Stomach (tissue), 9 donors: Measurements from ENCODE around the gene ZFHX2. TPM values are rescaled to one million over a fixed set of nuclear protein-coding genes. Genes with fewer than 3 reads are reported as not detected.

Source experiments
- DNase-seq, 2 donors: peaks; one replicate each; pipeline versions ENCODE4 v3.0.0 to v3.0.0-alpha.2; 2013 to 2019
- H3K27ac ChIP-seq, 5 donors: fragments of 200-600 bp in 4 of 5; sonication (generic) in 4 of 5; one replicate each; pipeline ENCODE4 v1.5.1; 2013 to 2019; ENCODE audit warnings: mild to moderate bottlenecking in 1 of 5, moderate library complexity in 1 of 5
- H3K27me3 ChIP-seq, 3 donors: fragments of 200-600 bp; sonication (generic); one replicate each; pipeline ENCODE4 v1.5.1; 2017 to 2019; ENCODE audit warnings: mixed run types in 1 of 3
- H3K36me3 ChIP-seq, 4 donors: fragments of 200-600 bp; sonication (generic); 1 replicate in 3 of 4; 2 replicates in 1 of 4; pipeline ENCODE4 v1.5.1; 2016 to 2019
- H3K4me1 ChIP-seq, 4 donors: fragments of 200-600 bp; sonication (generic); one replicate each; pipeline ENCODE4 v1.5.1; 2016 to 2019
- H3K4me3 ChIP-seq, 4 donors: fragments of 200-600 bp; sonication (generic) in 3 of 4; one replicate each; pipeline ENCODE4 v1.5.1; 2016 to 2019; ENCODE audit warnings: mild to moderate bottlenecking in 1 of 4
- H3K9me3 ChIP-seq, 4 donors: fragments of 200-600 bp; sonication (generic); one replicate each; pipeline ENCODE4 v1.5.1; 2016 to 2019
- CTCF ChIP-seq, 7 experiments: fragments of 450-650 bp in 4 of 7; fragments of 200-600 bp in 3 of 7; sonication (generic) in 3 of 7; IDR thresholded peaks; one replicate each; pipeline ENCODE4 v1.5.1; 2016 to 2019; ENCODE audit warnings: antibody characterized with exemption in 7 of 7, control low read depth in 2 of 7, mild to moderate bottlenecking in 1 of 7
- EP300 ChIP-seq: sonication (generic); formaldehyde crosslinking; IDR thresholded peaks from one replicate; pipeline ENCODE4 v1.6.1; 2017; ENCODE audit warnings: antibody characterized with exemption
- POLR2A ChIP-seq, 4 donors: fragments of 450-650 bp; IDR thresholded peaks; one replicate each; pipeline ENCODE4 v1.6.1; 2016; ENCODE audit warnings: antibody characterized with exemption in 4 of 4, control low read depth in 2 of 4, mild to moderate bottlenecking in 1 of 4, moderate library complexity in 1 of 4
- POLR2AphosphoS5 ChIP-seq, 3 donors: sonication (generic); formaldehyde crosslinking; IDR thresholded peaks; one replicate each; pipeline ENCODE4 v1.6.1; 2016; ENCODE audit warnings: antibody characterized with exemption in 3 of 3
- WGBS, 5 donors: extraction: QIAGEN DNeasy Blood & Tissue Kit in 3 of 5; methylation state at CpG; one replicate each; pipeline versions ENCODE4 v1.1.5 to v1.1.7; 2013 to 2018; 5-methylcytosine and 5-hydroxymethylcytosine counted together
- intact Hi-C: fragments of 100-400 bp; cut with DNase I; formaldehyde crosslinking; loops from one replicate; pipeline ENCODE4 v1.15.1; 2023; ENCODE audit warnings: low total_unique reads
- polyA plus RNA-seq, 3 donors: library from polyadenylated mRNA; stranded (reverse); fragments of 200-250 nt; gene quantifications; one replicate each; pipeline ENCODE4 v1.2.3, GENCODE V29; 2013
- total RNA-seq, 5 donors: library from RNA; depleted of rRNA; stranded (reverse); fragments of >200 nt; gene quantifications; one replicate each; pipeline versions ENCODE4 v1.1.0 to v1.2.3, GENCODE V29; 2014 to 2016
- donor health status: healthy with polysubstance abuse.
- donor health status: Bipolar disorder and iron deficiency.
- donor health status: healthy.

ZFHX2 gene
- total and polyA plus RNA-seq, 8 donors: under 0.01 to 2.9 (median 0.68) TPM; not detected in 1

GRCh38 chr14:23579311-23579630, 27.7 kb upstream of the ZFHX2 start:
- H3K27ac ChIP-seq: no peak overlapping the region
- H3K9me3 ChIP-seq: no peaks in the 10 kb centered on the region
- H3K4me3 ChIP-seq: no peak overlapping the region
- 59 to 76% (median 70%) methylated on average over 3 of the region's 3 CpGs for WGBS, 5 donors
- no peaks in the 10 kb centered on the region for H3K36me3 ChIP-seq
- peaks cover 29 to 84% (median 39%) of the 10 kb centered on the region in 3 donors for H3K27me3 ChIP-seq
- peaks cover 23 to 30% (median 26%) of the 10 kb centered on the region in 4 donors for H3K4me1 ChIP-seq
- intact Hi-C loops: no loop called here
- DNase-seq: peak in 1 of 2 donors; percentile 11
- TF ChIP-seq EP300 (no peak), POLR2A (IDR thresholded peaks at IDR 0.05) (no peak), POLR2AphosphoS5 (IDR thresholded peaks at IDR 0.05) (no peak), CTCF (IDR thresholded peaks at IDR 0.05) (no peak)

GRCh38 chr14:23578560-23579310, 27.2 kb upstream of the ZFHX2 start, which contains the start of gene JPH4:
Gene JPH4 (minus strand): TSS chr14:23578790. CDS start chr14:23577453, 1,337 bp downstream.
- intact Hi-C loops: no loop called here
- peak; percentile 9 to 78 for DNase-seq
- Histone ChIP-seq H3K4me3 (peak within 1 kb of the TSS in 2 of 4 donors; percentile 22 to 42), H3K27ac (no peak within 1 kb of the TSS), H3K36me3 (no peaks in the 10 kb centered on the region), H3K4me1 (peaks cover 23 to 30% (median 26%) of the 10 kb centered on the region in 4 donors), H3K9me3 (no peaks in the 10 kb centered on the region), H3K27me3 (peaks cover 29 to 88% (median 39%) of the 10 kb centered on the region in 3 donors)
- TF ChIP-seq EP300: no peak
- TF ChIP-seq POLR2AphosphoS5 (IDR thresholded peaks at IDR 0.05): no peak
- no peak for TF ChIP-seq POLR2A (IDR thresholded peaks at IDR 0.05)
- TF ChIP-seq CTCF (IDR thresholded peaks at IDR 0.05): no peak
- 23 to 30% (median 27%) methylated on average over 18 of the region's 18 CpGs for WGBS, 5 donors

GRCh38 chr14:23577710-23578392, 26.3 kb upstream of the ZFHX2 start:
- no peak for TF ChIP-seq POLR2A (IDR thresholded peaks at IDR 0.05)
- no peak for TF ChIP-seq CTCF (IDR thresholded peaks at IDR 0.05)
- no peak for TF ChIP-seq EP300
- TF ChIP-seq POLR2AphosphoS5 (IDR thresholded peaks at IDR 0.05): no peak
- Histone ChIP-seq H3K4me3 (peak overlapping the region in 2 of 4 donors; percentile 22 to 42), H3K4me1 (peaks cover 23 to 30% (median 26%) of the 10 kb centered on the region in 4 donors), H3K27me3 (peaks cover 29 to 96% (median 39%) of the 10 kb centered on the region in 3 donors), H3K9me3 (no peaks in the 10 kb centered on the region), H3K27ac (no peak overlapping the region), H3K36me3 (no peaks in the 10 kb centered on the region)
- peak in 1 of 2 donors; percentile 11 for DNase-seq
- 3 to 7% (median 4%) methylated on average over 16 to 24 of the region's 24 CpGs for WGBS, 5 donors
- intact Hi-C loops: no loop called here

- H3K4me1 ChIP-seq: peaks cover 23 to 31% (median 28%) of the 10 kb centered on the region in 4 donors
- peaks cover 29 to 96% (median 39%) of the 10 kb centered on the region in 3 donors for H3K27me3 ChIP-seq
- intact Hi-C loops: no loop called here
- WGBS, 5 donors: 3 to 10% (median 4%) methylated on average over 16 to 67 of the region's 67 CpGs
- no peaks in the 10 kb centered on the region for H3K36me3 ChIP-seq
- TF ChIP-seq POLR2A (IDR thresholded peaks at IDR 0.05) (no peak), EP300 (no peak), CTCF (IDR thresholded peaks at IDR 0.05) (no peak), POLR2AphosphoS5 (IDR thresholded peaks at IDR 0.05) (no peak)
- DNase-seq: peak; percentile 44 to 79
- peak overlapping the region; percentile 21 to 42 (median 23) for H3K4me3 ChIP-seq
- no peak overlapping the region for H3K27ac ChIP-seq
- no peaks in the 10 kb centered on the region for H3K9me3 ChIP-seq
Measured at GRCh38 chr14:23577004-23577681, 25.6 kb upstream of the ZFHX2 start.
